Measurements from ENCODE around the gene NAT16.
"Not testable (repeated sequence)": the region's sequence is repeated elsewhere in the genome, so short reads cannot be mapped to it uniquely, and the experiment has no call there.

NAT16 gene

GRCh38 chr7:101200862-101201599 is 20.9 kb upstream of the NAT16 start, which contains the start of gene MOGAT3:
MOGAT3 (minus strand) TSS chr7:101201036; CDS start chr7:101200854, 182 bp downstream.
- Histone ChIP-seq H3K9me3 (ENCODE audit: insufficient read depth, low read depth, low read length) (no peaks in the 10 kb centered on the region), H3K9ac (ENCODE audit: low read depth, low read length) (peak within 1 kb of the TSS; percentile 34; the same call in 1 of the 2 replicates), H3K4me1 (ENCODE audit: insufficient read depth, low read length) (peaks cover 4% of the 10 kb centered on the region; the same call in 1 of the 2 replicates), H3K27me3 (ENCODE audit: insufficient read depth, low read length) (peaks cover 32% of the 10 kb centered on the region; the same call in 1 of the 2 replicates), H3K36me3 (ENCODE audit: insufficient read depth, low read depth, low read length) (no peaks in the 10 kb centered on the region), H3K27ac (ENCODE audit: low read length) (no peak within 1 kb of the TSS), H3K4me3 (ENCODE audit: low read length) (peak within 1 kb of the TSS; percentile 53; the same call in 1 of the 2 replicates)

- H3K27me3 ChIP-seq (ENCODE audit: insufficient read depth, low read length) = peaks cover 32% of the 10 kb centered on the region; the same call in 1 of the 2 replicates
- no peak overlapping the region for H3K27ac ChIP-seq (ENCODE audit: low read length)
- H3K4me3 ChIP-seq (ENCODE audit: low read length) = no peak overlapping the region
- H3K36me3 ChIP-seq (ENCODE audit: insufficient read depth, low read depth, low read length) = no peaks in the 10 kb centered on the region
- H3K4me1 ChIP-seq (ENCODE audit: insufficient read depth, low read length) = peaks cover 4% of the 10 kb centered on the region; the same call in 1 of the 2 replicates
- peak overlapping the region; percentile 3; the same call in 1 of the 2 replicates for H3K9ac ChIP-seq (ENCODE audit: low read depth, low read length)
- no peaks in the 10 kb centered on the region for H3K9me3 ChIP-seq (ENCODE audit: insufficient read depth, low read depth, low read length)
Observed at GRCh38 chr7:101200504-101200861, 20.4 kb upstream of the NAT16 start.

GRCh38 chr7:101199522-101199921 is 19.4 kb upstream of the NAT16 start:
- not testable (repeated sequence) for H3K36me3 ChIP-seq (ENCODE audit: insufficient read depth, low read depth, low read length); H3K4me3 ChIP-seq (ENCODE audit: low read length); H3K4me1 ChIP-seq (ENCODE audit: insufficient read depth, low read length); H3K27ac ChIP-seq (ENCODE audit: low read length); H3K9me3 ChIP-seq (ENCODE audit: insufficient read depth, low read depth, low read length); H3K9ac ChIP-seq (ENCODE audit: low read depth, low read length)
- peaks cover 32% of the 10 kb centered on the region; the same call in 1 of the 2 replicates for H3K27me3 ChIP-seq (ENCODE audit: insufficient read depth, low read length)

- Histone ChIP-seq H3K27me3 (ENCODE audit: insufficient read depth, low read length) (peaks cover 27% of the 10 kb centered on the region; the same call in 1 of the 2 replicates), H3K36me3 (ENCODE audit: insufficient read depth, low read depth, low read length) (no peaks in the 10 kb centered on the region), H3K4me1 (ENCODE audit: insufficient read depth, low read length) (peaks cover 4% of the 10 kb centered on the region; the same call in 1 of the 2 replicates), H3K4me3 (ENCODE audit: low read length) (no peak overlapping the region), H3K27ac (ENCODE audit: low read length) (no peak overlapping the region), H3K9me3 (ENCODE audit: insufficient read depth, low read depth, low read length) (no peaks in the 10 kb centered on the region), H3K9ac (ENCODE audit: low read depth, low read length) (no peak overlapping the region)
Observed at GRCh38 chr7:101198476-101198875, 18.4 kb upstream of the NAT16 start.

GRCh38 chr7:101197991-101198390 is 17.9 kb upstream of the NAT16 start:
- Histone ChIP-seq H3K36me3 (ENCODE audit: insufficient read depth, low read depth, low read length) (no peaks in the 10 kb centered on the region), H3K27ac (ENCODE audit: low read length) (no peak overlapping the region), H3K4me3 (ENCODE audit: low read length) (no peak overlapping the region), H3K9ac (ENCODE audit: low read depth, low read length) (no peak overlapping the region), H3K4me1 (ENCODE audit: insufficient read depth, low read length) (peaks cover 4% of the 10 kb centered on the region; the same call in 1 of the 2 replicates), H3K27me3 (ENCODE audit: insufficient read depth, low read length) (peaks cover 23% of the 10 kb centered on the region; the same call in 1 of the 2 replicates), H3K9me3 (ENCODE audit: insufficient read depth, low read depth, low read length) (no peaks in the 10 kb centered on the region)

- no peak overlapping the region for H3K4me3 ChIP-seq (ENCODE audit: low read length)
- H3K27ac ChIP-seq (ENCODE audit: low read length) = no peak overlapping the region
- peaks cover 3% of the 10 kb centered on the region; the same call in 1 of the 2 replicates for H3K27me3 ChIP-seq (ENCODE audit: insufficient read depth, low read length)
- H3K9ac ChIP-seq (ENCODE audit: low read depth, low read length) = no peak overlapping the region
- H3K36me3 ChIP-seq (ENCODE audit: insufficient read depth, low read depth, low read length) = no peaks in the 10 kb centered on the region
- peaks cover 4% of the 10 kb centered on the region; the same call in 1 of the 2 replicates for H3K4me1 ChIP-seq (ENCODE audit: insufficient read depth, low read length)
- no peaks in the 10 kb centered on the region for H3K9me3 ChIP-seq (ENCODE audit: insufficient read depth, low read depth, low read length)
Observed at GRCh38 chr7:101195884-101196283, 15.8 kb upstream of the NAT16 start.

GRCh38 chr7:101189109-101189508 is 9.0 kb upstream of the NAT16 start:
- Histone ChIP-seq H3K4me1 (ENCODE audit: insufficient read depth, low read length) (no peaks in the 10 kb centered on the region), H3K36me3 (ENCODE audit: insufficient read depth, low read depth, low read length) (no peaks in the 10 kb centered on the region), H3K4me3 (ENCODE audit: low read length) (no peak overlapping the region), H3K27ac (ENCODE audit: low read length) (no peak overlapping the region), H3K27me3 (ENCODE audit: insufficient read depth, low read length) (no peaks in the 10 kb centered on the region), H3K9ac (ENCODE audit: low read depth, low read length) (no peak overlapping the region), H3K9me3 (ENCODE audit: insufficient read depth, low read depth, low read length) (no peaks in the 10 kb centered on the region)

- H3K4me3 ChIP-seq (ENCODE audit: low read length) = no peak overlapping the region
- peaks cover 2% of the 10 kb centered on the region; the same call in 1 of the 2 replicates for H3K4me1 ChIP-seq (ENCODE audit: insufficient read depth, low read length)
- no peaks in the 10 kb centered on the region for H3K36me3 ChIP-seq (ENCODE audit: insufficient read depth, low read depth, low read length)
- H3K9me3 ChIP-seq (ENCODE audit: insufficient read depth, low read depth, low read length) = no peaks in the 10 kb centered on the region
- H3K27me3 ChIP-seq (ENCODE audit: insufficient read depth, low read length) = no peaks in the 10 kb centered on the region
- no peak overlapping the region for H3K9ac ChIP-seq (ENCODE audit: low read depth, low read length)
- no peak overlapping the region for H3K27ac ChIP-seq (ENCODE audit: low read length)
Observed at GRCh38 chr7:101186844-101187428, 6.8 kb upstream of the NAT16 start.

- Histone ChIP-seq H3K4me3 (ENCODE audit: low read length) (no peak overlapping the region), H3K9me3 (ENCODE audit: insufficient read depth, low read depth, low read length) (no peaks in the 10 kb centered on the region), H3K27me3 (ENCODE audit: insufficient read depth, low read length) (peaks cover 3% of the 10 kb centered on the region; the same call in 1 of the 2 replicates), H3K4me1 (ENCODE audit: insufficient read depth, low read length) (peaks cover 2% of the 10 kb centered on the region; the same call in 1 of the 2 replicates), H3K9ac (ENCODE audit: low read depth, low read length) (no peak overlapping the region), H3K27ac (ENCODE audit: low read length) (no peak overlapping the region), H3K36me3 (ENCODE audit: insufficient read depth, low read depth, low read length) (no peaks in the 10 kb centered on the region)
Observed at GRCh38 chr7:101186194-101186593, 6.1 kb upstream of the NAT16 start.

- Histone ChIP-seq H3K27ac (ENCODE audit: low read length) (no peak overlapping the region), H3K27me3 (ENCODE audit: insufficient read depth, low read length) (peaks cover 11% of the 10 kb centered on the region), H3K4me1 (ENCODE audit: insufficient read depth, low read length) (peaks cover 5% of the 10 kb centered on the region; the same call in 1 of the 2 replicates), H3K4me3 (ENCODE audit: low read length) (no peak overlapping the region), H3K9me3 (ENCODE audit: insufficient read depth, low read depth, low read length) (no peaks in the 10 kb centered on the region), H3K9ac (ENCODE audit: low read depth, low read length) (no peak overlapping the region), H3K36me3 (ENCODE audit: insufficient read depth, low read depth, low read length) (no peaks in the 10 kb centered on the region)
Observed at GRCh38 chr7:101185258-101185839, 5.3 kb upstream of the NAT16 start.

GRCh38 chr7:101179713-101180112 is 380 bp downstream of the NAT16 start:
- Histone ChIP-seq H3K9ac (ENCODE audit: low read depth, low read length) (no peak overlapping the region), H3K27me3 (ENCODE audit: insufficient read depth, low read length) (peaks cover 67% of the 10 kb centered on the region), H3K9me3 (ENCODE audit: insufficient read depth, low read depth, low read length) (no peaks in the 10 kb centered on the region), H3K36me3 (ENCODE audit: insufficient read depth, low read depth, low read length) (no peaks in the 10 kb centered on the region), H3K4me3 (ENCODE audit: low read length) (peak overlapping the region; percentile 68), H3K4me1 (ENCODE audit: insufficient read depth, low read length) (peaks cover 5% of the 10 kb centered on the region; the same call in 1 of the 2 replicates), H3K27ac (ENCODE audit: low read length) (no peak overlapping the region)

Measured in iPS-20b (cell line).